Fibroblast of pulmonary artery (primary cell): ENCODE data around the gene RECQL.

ENCODE experiments used
- DNase-seq: peaks from one replicate; pipeline ENCODE4 v3.0.0-alpha.2; 2010; ENCODE audit warnings: low read depth
- H3K4me3 ChIP-seq: replicated peaks from 2 replicates; pipeline ENCODE4 v1.5.1; 2011; ENCODE audit warnings: low read depth, mild to moderate bottlenecking, control low read depth, low read length, moderate library complexity
- CTCF ChIP-seq: IDR thresholded peaks from 2 replicates; pipeline ENCODE4 v1.5.1; 2011; ENCODE audit warnings: mild to moderate bottlenecking, control low read depth, low read length, inconsistent platforms; ENCODE audit errors: missing control alignments

The RECQL gene

GRCh38 chr12:21526721-21527345, 25.4 kb upstream of the RECQL start:
- H3K4me3 ChIP-seq: peak overlapping the region; percentile 63
- no peak for DNase-seq
- no peak for TF ChIP-seq CTCF

GRCh38 chr12:21526053-21526452, 24.6 kb upstream of the RECQL start, which contains the start of gene SPX:
Gene SPX (plus strand): TSS chr12:21526296. CDS start chr12:21526473, 177 bp downstream.
- DNase-seq: peak; percentile 26
- peak within 1 kb of the TSS; percentile 63 for H3K4me3 ChIP-seq
- TF ChIP-seq CTCF: no peak

- DNase-seq: no peak
- H3K4me3 ChIP-seq: no peak overlapping the region
- no peak for TF ChIP-seq CTCF
These were observed 21.7 kb upstream of the RECQL start for GRCh38 chr12:21523148-21523547.

- no peak for TF ChIP-seq CTCF
- no peak for DNase-seq
- H3K4me3 ChIP-seq: no peak overlapping the region
These were observed 20.1 kb upstream of the RECQL start for GRCh38 chr12:21521541-21521940.

GRCh38 chr12:21518451-21518850, 17.0 kb upstream of the RECQL start:
- H3K4me3 ChIP-seq: no peak overlapping the region
- no peak for DNase-seq
- no peak for TF ChIP-seq CTCF

GRCh38 chr12:21516281-21516680, 14.8 kb upstream of the RECQL start:
- no peak for DNase-seq
- TF ChIP-seq CTCF: no peak
- no peak overlapping the region for H3K4me3 ChIP-seq

- no peak overlapping the region for H3K4me3 ChIP-seq
- TF ChIP-seq CTCF: no peak
- DNase-seq: no peak
These were observed 8.3 kb upstream of the RECQL start for GRCh38 chr12:21509768-21510167.
